RWPE1 (cell line): ENCODE results near the gene HHAT.

Experiments
- CTCF ChIA-PET: fragments of 350-600 bp; sonication (Branson Sonifier 250); formaldehyde crosslinking; extraction: SDS; loops from one replicate; lab custom pipeline; 2021; lab: Yijun Ruan, JAX
- POLR2A ChIA-PET: fragments of 400-600 bp; formaldehyde crosslinking; extraction: SDS; loops from one replicate; lab custom pipeline; 2020; ENCODE audit warnings: antibody characterized with exemption; ENCODE audit not compliant: low non-redundant PET; lab: Yijun Ruan, JAX
- DNase-seq: peaks from one replicate; pipeline ENCODE4 v3.0.0; 2012; ENCODE audit warnings: low spot score
- H3K27ac ChIP-seq: fragments of 450-650 bp; 2 replicates; pipeline ENCODE4 v1.5.1; 2017
- TF ChIP-seq, protein P1 (sequence below): fragments of 450-650 bp; conservative IDR thresholded peaks from 2 replicates; pipeline ENCODE4 v1.5.1; 2017; ENCODE audit warnings: low read depth, mild to moderate bottlenecking

The HHAT gene

DNA sequence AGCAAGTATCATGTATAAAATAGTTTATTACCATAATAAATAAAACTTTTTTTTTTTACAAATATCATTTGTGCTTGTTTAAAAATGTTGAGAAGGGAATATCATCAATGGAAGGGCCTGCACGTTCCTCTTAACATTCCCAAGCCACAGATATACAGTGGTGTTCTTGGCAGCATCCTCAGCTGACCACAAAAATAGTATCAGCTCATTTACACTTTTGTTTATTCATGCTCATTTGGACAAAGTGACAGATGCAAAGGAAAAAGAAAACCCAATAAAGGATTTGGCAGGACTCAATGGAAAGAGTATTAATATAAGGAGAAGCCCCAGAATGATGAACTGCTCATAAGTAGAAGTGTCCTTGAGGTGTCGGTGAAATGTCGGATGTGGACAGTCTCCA is 349.6 kb downstream of the HHAT start:
- no peak for DNase-seq
- POLR2A ChIA-PET: no interaction called here
- CTCF ChIA-PET: no interaction called here

DNA sequence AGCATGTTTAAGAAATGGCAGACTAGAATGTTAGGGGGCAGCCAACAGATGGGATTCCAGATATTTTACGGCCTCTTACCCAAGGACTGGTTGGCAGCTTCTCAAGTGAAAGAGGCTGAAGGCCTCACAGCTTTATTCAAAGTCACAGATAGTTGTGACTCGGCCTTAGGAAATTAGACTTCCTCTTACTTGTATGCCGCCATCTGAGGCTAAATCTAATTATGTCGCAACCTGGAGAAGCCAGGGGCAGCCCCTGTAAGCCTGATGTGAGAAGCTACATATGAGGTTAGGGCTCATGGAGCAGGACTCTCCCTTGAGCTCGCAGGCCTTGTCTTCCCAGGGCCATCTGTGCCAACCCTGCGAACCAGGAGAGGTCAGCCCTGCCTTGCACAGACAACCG is 352.5 kb downstream of the HHAT start:
- TF ChIP-seq, protein P1, sequence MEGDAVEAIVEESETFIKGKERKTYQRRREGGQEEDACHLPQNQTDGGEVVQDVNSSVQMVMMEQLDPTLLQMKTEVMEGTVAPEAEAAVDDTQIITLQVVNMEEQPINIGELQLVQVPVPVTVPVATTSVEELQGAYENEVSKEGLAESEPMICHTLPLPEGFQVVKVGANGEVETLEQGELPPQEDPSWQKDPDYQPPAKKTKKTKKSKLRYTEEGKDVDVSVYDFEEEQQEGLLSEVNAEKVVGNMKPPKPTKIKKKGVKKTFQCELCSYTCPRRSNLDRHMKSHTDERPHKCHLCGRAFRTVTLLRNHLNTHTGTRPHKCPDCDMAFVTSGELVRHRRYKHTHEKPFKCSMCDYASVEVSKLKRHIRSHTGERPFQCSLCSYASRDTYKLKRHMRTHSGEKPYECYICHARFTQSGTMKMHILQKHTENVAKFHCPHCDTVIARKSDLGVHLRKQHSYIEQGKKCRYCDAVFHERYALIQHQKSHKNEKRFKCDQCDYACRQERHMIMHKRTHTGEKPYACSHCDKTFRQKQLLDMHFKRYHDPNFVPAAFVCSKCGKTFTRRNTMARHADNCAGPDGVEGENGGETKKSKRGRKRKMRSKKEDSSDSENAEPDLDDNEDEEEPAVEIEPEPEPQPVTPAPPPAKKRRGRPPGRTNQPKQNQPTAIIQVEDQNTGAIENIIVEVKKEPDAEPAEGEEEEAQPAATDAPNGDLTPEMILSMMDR: no peak
- ChIA-PET CTCF (no interaction called here), POLR2A (no interaction called here)
- H3K27ac ChIP-seq: no peak overlapping the region
- DNase-seq: no peak

More for the DNA sequence above, 349.6 kb downstream of the HHAT start:
- TF ChIP-seq, protein P1: no peak
- H3K27ac ChIP-seq: no peak overlapping the region

DNA sequence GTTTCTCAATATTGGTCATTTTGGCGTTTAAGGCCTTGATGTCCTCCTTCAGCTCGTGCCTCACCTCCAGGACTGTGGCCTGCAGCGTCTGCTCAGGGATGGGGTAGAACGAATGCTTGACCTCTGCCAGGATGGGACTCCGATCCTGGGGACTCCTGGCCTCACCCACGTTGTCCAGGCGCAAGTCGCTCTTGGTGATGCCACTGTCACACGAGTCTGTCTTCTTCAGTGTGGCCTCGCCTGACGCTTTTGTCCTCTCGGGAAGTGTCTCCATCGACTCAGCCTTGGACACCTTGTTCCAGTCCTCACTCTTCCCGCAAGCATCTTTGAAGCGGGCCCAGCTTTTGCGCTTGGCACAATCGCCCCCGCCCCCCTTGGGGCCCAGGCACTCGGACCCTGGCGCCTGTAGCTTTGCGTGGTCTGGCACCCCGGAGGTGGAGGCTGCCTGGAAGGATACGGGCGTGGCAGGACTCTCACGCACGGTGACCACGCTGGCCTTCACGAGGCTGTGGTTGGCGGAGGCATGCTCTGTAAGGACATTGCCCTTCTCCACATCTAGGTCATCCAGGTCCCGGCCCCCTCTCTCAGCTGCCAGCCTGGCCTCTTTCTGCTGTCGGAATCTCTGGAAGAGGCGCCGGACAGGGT is 354.8 kb downstream of the HHAT start:
- no peak overlapping the region for H3K27ac ChIP-seq
- no peak for DNase-seq
- TF ChIP-seq, protein P1: no peak
- ChIA-PET POLR2A (no interaction called here), CTCF (interaction anchor here (0.7 kb wide), 1 partner anchor 35 kb away, joined by 5 read pairs; no protein-coding TSS in a partner anchor)

DNA sequence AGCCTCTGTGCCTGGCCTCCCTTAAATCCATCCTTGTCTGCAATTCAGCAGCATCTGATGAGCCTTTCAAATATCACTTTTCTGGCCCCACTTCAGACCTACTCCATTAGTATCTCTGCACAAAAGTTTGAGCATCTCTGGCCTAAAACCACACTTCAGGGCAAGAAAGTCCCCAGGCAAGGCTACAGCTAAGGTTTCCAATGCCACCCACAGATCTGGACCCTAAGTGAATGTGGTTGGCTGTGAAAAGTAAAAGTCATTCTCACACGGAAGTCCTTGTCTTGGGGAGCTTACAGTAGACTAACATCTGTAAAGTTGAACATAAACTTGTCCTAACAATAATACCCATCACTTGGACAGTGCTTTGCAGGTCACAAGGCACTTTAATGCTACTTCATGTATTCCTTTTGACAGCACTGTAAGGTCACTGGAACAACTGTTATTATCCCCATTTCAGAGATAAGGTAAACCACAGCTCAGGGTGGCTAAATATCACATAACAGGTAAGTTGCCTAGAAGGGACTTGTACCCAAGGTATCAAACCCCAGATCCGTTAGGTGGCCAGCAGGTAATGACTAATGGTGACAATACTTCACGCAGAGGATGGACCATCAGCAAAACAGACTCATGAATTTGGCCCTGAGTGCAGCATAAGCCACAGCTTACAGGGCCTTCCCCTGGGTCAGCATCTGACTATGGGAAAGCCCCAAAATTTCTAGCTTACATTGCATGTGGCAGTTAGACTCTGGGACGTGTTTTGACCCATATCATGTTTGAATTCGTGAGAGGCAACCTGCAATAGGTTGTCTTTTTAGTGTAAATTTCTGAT is 356.0 kb downstream of the HHAT start:
- ChIA-PET CTCF (interaction anchor here (0.5 kb wide), 1 partner anchor 68 kb away, joined by 4 read pairs; no protein-coding TSS in a partner anchor), POLR2A (no interaction called here)
- no peak for DNase-seq
- no peak overlapping the region for H3K27ac ChIP-seq
- TF ChIP-seq, protein P1: no peak

DNA sequence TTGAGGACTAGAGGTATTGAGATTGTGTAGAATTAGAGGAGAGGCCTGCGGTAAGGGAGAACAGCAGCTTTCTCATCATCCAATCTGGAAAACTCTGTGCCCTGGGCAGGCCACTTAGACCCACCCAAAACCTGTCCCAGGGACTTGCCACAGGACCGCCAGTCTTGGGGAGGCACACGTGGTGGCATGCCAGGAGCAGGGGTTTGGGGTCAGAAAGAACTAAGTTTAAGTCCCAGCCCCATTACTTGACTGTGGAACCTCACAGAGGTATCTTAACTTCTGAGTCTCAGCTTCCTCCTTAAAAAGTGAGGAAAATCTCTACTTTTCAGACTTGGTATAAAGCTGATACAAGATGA is 356.6 kb downstream of the HHAT start:
- ChIA-PET POLR2A (no interaction called here), CTCF (no interaction called here)
- H3K27ac ChIP-seq: no peak overlapping the region
- TF ChIP-seq, protein P1: no peak
- DNase-seq: no peak

DNA sequence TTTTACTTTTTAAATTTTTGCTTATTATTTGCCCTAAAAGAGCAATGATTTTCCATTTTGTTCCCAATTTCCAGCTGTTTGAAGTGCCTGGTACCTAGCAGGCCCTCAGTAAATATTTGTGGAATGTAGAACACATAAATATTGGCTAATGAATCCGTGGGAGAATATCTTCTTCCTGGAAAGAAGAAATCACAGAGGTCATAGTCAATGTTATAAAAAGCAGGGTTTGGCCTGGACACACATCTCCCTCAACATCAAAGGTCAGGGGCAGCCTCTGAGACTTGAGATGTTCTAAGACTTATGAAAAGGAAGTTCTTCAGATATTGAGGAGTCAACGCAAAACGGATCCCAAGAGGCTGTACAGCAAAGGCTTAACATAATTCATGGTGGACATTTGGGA is 358.1 kb downstream of the HHAT start:
- no peak overlapping the region for H3K27ac ChIP-seq
- TF ChIP-seq, protein P1: no peak
- ChIA-PET CTCF (no interaction called here), POLR2A (no interaction called here)
- DNase-seq: no peak
